ENCODE data around the gene TPX2.
A peak's percentile ranks its signal among the peaks of the same experiment; 100 is the strongest.

Gene TPX2

GRCh38 chr20:31815408-31816188 lies 76.5 kb downstream of the TPX2 start:
- peak overlapping the region in 1 of 2 experiments; percentile 10 for H3K4ac ChIP-seq (ENCODE audit: low read depth in 1 of 2, low read length in 2 of 2)
- H4K91ac ChIP-seq (ENCODE audit: low read length) = peak overlapping the region; percentile 0
- H3K18ac ChIP-seq (ENCODE audit: low read depth in 1 of 2, low read length in 2 of 2) = no peak overlapping the region
- no peak overlapping the region for H2BK5ac ChIP-seq (ENCODE audit: low read depth, low read length, poor library complexity, severe bottlenecking)
- H2BK15ac ChIP-seq (ENCODE audit: low read depth, poor library complexity, severe bottlenecking) = peak overlapping the region; percentile 68
- H3K4me1 ChIP-seq (ENCODE audit: control insufficient read depth, insufficient read depth, low read depth, low read length) = peaks cover 29% of the 10 kb centered on the region
- H2BK120ac ChIP-seq (ENCODE audit: low read depth, low read length) = no peak overlapping the region
- 59% methylated on average over 9 of the region's 9 CpGs for WGBS
- H3K23ac ChIP-seq (ENCODE audit: low read length in 2 of 2) = no peak overlapping the region
- no peaks in the 10 kb centered on the region for H3K79me1 ChIP-seq (replicated peaks; ENCODE audit: low read length, poor library complexity, severe bottlenecking)
- H3K9me3 ChIP-seq (ENCODE audit: control insufficient read depth, low read length) = no peaks in the 10 kb centered on the region
- no peak overlapping the region for H2BK12ac ChIP-seq (ENCODE audit: low read length in 2 of 2)
- no peak overlapping the region for H4K8ac ChIP-seq (ENCODE audit: low read length)
- no peak overlapping the region for H3K14ac ChIP-seq (ENCODE audit: low read length in 2 of 2)
- no peak overlapping the region for H3K4me3 ChIP-seq (ENCODE audit: insufficient read depth in 1 of 2, low read depth in 1 of 2, low read length in 2 of 2)
- H3K4me2 ChIP-seq (ENCODE audit: low read length, poor library complexity, severe bottlenecking) = no peak overlapping the region
- no peak overlapping the region for H2AFZ ChIP-seq (ENCODE audit: low read depth, low read length)
- no peak overlapping the region for H3K9ac ChIP-seq (ENCODE audit: low read length)
- no peak overlapping the region for H3K27ac ChIP-seq (ENCODE audit: low read length, poor library complexity, severe bottlenecking)
- peak overlapping the region; percentile 44 for H2AK5ac ChIP-seq (ENCODE audit: low read length, severe bottlenecking)
- peaks cover 0 to 27% of the 10 kb centered on the region in 2 experiments for H3K27me3 ChIP-seq (ENCODE audit: control insufficient read depth in 1 of 2, insufficient read depth in 1 of 2, low read length in 2 of 2)
- H3K36me3 ChIP-seq (ENCODE audit: control insufficient read depth in 1 of 2, insufficient read depth in 2 of 2, low read depth in 1 of 2, low read length in 2 of 2) = no peaks in the 10 kb centered on the region
- peak; percentile 35 for DNase-seq

GRCh38 chr20:31816221-31816620 lies 77.1 kb downstream of the TPX2 start:
- Histone ChIP-seq H2BK5ac (ENCODE audit: low read depth, low read length, poor library complexity, severe bottlenecking) (no peak overlapping the region), H2BK120ac (ENCODE audit: low read depth, low read length) (no peak overlapping the region), H2AK5ac (ENCODE audit: low read length, severe bottlenecking) (no peak overlapping the region), H3K27ac (ENCODE audit: low read length, poor library complexity, severe bottlenecking) (no peak overlapping the region), H3K4me1 (ENCODE audit: control insufficient read depth, insufficient read depth, low read depth, low read length) (peaks cover 24% of the 10 kb centered on the region), H3K18ac (ENCODE audit: low read depth in 1 of 2, low read length in 2 of 2) (no peak overlapping the region), H2AFZ (ENCODE audit: low read depth, low read length) (no peak overlapping the region), H3K4me2 (ENCODE audit: low read length, poor library complexity, severe bottlenecking) (no peak overlapping the region), H3K79me1 (replicated peaks; ENCODE audit: low read length, poor library complexity, severe bottlenecking) (no peaks in the 10 kb centered on the region), H4K8ac (ENCODE audit: low read length) (no peak overlapping the region), H4K91ac (ENCODE audit: low read length) (no peak overlapping the region), H2BK12ac (ENCODE audit: low read length in 2 of 2) (no peak overlapping the region), H3K4ac (ENCODE audit: low read depth in 1 of 2, low read length in 2 of 2) (no peak overlapping the region), H3K9ac (ENCODE audit: low read length) (no peak overlapping the region), H3K4me3 (ENCODE audit: insufficient read depth in 1 of 2, low read depth in 1 of 2, low read length in 2 of 2) (no peak overlapping the region), H3K36me3 (ENCODE audit: control insufficient read depth in 1 of 2, insufficient read depth in 2 of 2, low read depth in 1 of 2, low read length in 2 of 2) (no peaks in the 10 kb centered on the region), H3K27me3 (ENCODE audit: control insufficient read depth in 1 of 2, insufficient read depth in 1 of 2, low read length in 2 of 2) (peaks cover 0 to 28% of the 10 kb centered on the region in 2 experiments), H3K9me3 (ENCODE audit: control insufficient read depth, low read length) (no peaks in the 10 kb centered on the region), H2BK15ac (ENCODE audit: low read depth, poor library complexity, severe bottlenecking) (no peak overlapping the region), H3K14ac (ENCODE audit: low read length in 2 of 2) (no peak overlapping the region), H3K23ac (ENCODE audit: low read length in 2 of 2) (no peak overlapping the region)
- over 99% methylated on average over 4 of the region's 5 CpGs for WGBS
- DNase-seq = no peak

- H3K27me3 ChIP-seq (ENCODE audit: control insufficient read depth in 1 of 2, insufficient read depth in 1 of 2, low read length in 2 of 2) = peaks cover 0 to 28% of the 10 kb centered on the region in 2 experiments
- no peak overlapping the region for H2BK15ac ChIP-seq (ENCODE audit: low read depth, poor library complexity, severe bottlenecking)
- H3K4me1 ChIP-seq (ENCODE audit: control insufficient read depth, insufficient read depth, low read depth, low read length) = peaks cover 16% of the 10 kb centered on the region
- no peak overlapping the region for H4K91ac ChIP-seq (ENCODE audit: low read length)
- no peak overlapping the region for H2AK5ac ChIP-seq (ENCODE audit: low read length, severe bottlenecking)
- no peak overlapping the region for H2BK5ac ChIP-seq (ENCODE audit: low read depth, low read length, poor library complexity, severe bottlenecking)
- no peak overlapping the region for H3K9ac ChIP-seq (ENCODE audit: low read length)
- no peaks in the 10 kb centered on the region for H3K36me3 ChIP-seq (ENCODE audit: control insufficient read depth in 1 of 2, insufficient read depth in 2 of 2, low read depth in 1 of 2, low read length in 2 of 2)
- no peak overlapping the region for H3K4ac ChIP-seq (ENCODE audit: low read depth in 1 of 2, low read length in 2 of 2)
- no peaks in the 10 kb centered on the region for H3K9me3 ChIP-seq (ENCODE audit: control insufficient read depth, low read length)
- H3K23ac ChIP-seq (ENCODE audit: low read length in 2 of 2) = no peak overlapping the region
- 89% methylated on average over 4 of the region's 5 CpGs for WGBS
- no peak overlapping the region for H2AFZ ChIP-seq (ENCODE audit: low read depth, low read length)
- no peak overlapping the region for H3K27ac ChIP-seq (ENCODE audit: low read length, poor library complexity, severe bottlenecking)
- no peaks in the 10 kb centered on the region for H3K79me1 ChIP-seq (replicated peaks; ENCODE audit: low read length, poor library complexity, severe bottlenecking)
- no peak overlapping the region for H2BK120ac ChIP-seq (ENCODE audit: low read depth, low read length)
- H3K4me3 ChIP-seq (ENCODE audit: insufficient read depth in 1 of 2, low read depth in 1 of 2, low read length in 2 of 2) = no peak overlapping the region
- no peak for DNase-seq
- no peak overlapping the region for H3K18ac ChIP-seq (ENCODE audit: low read depth in 1 of 2, low read length in 2 of 2)
- H3K14ac ChIP-seq (ENCODE audit: low read length in 2 of 2) = no peak overlapping the region
- no peak overlapping the region for H4K8ac ChIP-seq (ENCODE audit: low read length)
- no peak overlapping the region for H3K4me2 ChIP-seq (ENCODE audit: low read length, poor library complexity, severe bottlenecking)
- H2BK12ac ChIP-seq (ENCODE audit: low read length in 2 of 2) = no peak overlapping the region
These were observed 78.4 kb downstream of the TPX2 start for GRCh38 chr20:31817461-31817860.

GRCh38 chr20:31818376-31818908 lies 79.4 kb downstream of the TPX2 start:
- WGBS = 91% methylated on average over 8 of the region's 8 CpGs

More at GRCh38 chr20:31818376-31818908, 79.4 kb downstream of the TPX2 start:
- no peak overlapping the region for H4K8ac ChIP-seq (ENCODE audit: low read length)
- no peak overlapping the region for H2BK12ac ChIP-seq (ENCODE audit: low read length in 2 of 2)
- H2BK15ac ChIP-seq (ENCODE audit: low read depth, poor library complexity, severe bottlenecking) = no peak overlapping the region
- no peak overlapping the region for H3K4ac ChIP-seq (ENCODE audit: low read depth in 1 of 2, low read length in 2 of 2)
- H3K27me3 ChIP-seq (ENCODE audit: control insufficient read depth in 1 of 2, insufficient read depth in 1 of 2, low read length in 2 of 2) = peaks cover 0 to 34% of the 10 kb centered on the region in 2 experiments
- no peaks in the 10 kb centered on the region for H3K9me3 ChIP-seq (ENCODE audit: control insufficient read depth, low read length)
- H2BK120ac ChIP-seq (ENCODE audit: low read depth, low read length) = no peak overlapping the region
- H3K14ac ChIP-seq (ENCODE audit: low read length in 2 of 2) = no peak overlapping the region
- H3K4me2 ChIP-seq (ENCODE audit: low read length, poor library complexity, severe bottlenecking) = no peak overlapping the region
- no peak overlapping the region for H3K23ac ChIP-seq (ENCODE audit: low read length in 2 of 2)
- no peak overlapping the region for H2BK5ac ChIP-seq (ENCODE audit: low read depth, low read length, poor library complexity, severe bottlenecking)
- no peak overlapping the region for H3K4me3 ChIP-seq (ENCODE audit: insufficient read depth in 1 of 2, low read depth in 1 of 2, low read length in 2 of 2)
- peaks cover 23% of the 10 kb centered on the region for H3K4me1 ChIP-seq (ENCODE audit: control insufficient read depth, insufficient read depth, low read depth, low read length)
- no peak overlapping the region for H3K9ac ChIP-seq (ENCODE audit: low read length)
- no peaks in the 10 kb centered on the region for H3K36me3 ChIP-seq (ENCODE audit: control insufficient read depth in 1 of 2, insufficient read depth in 2 of 2, low read depth in 1 of 2, low read length in 2 of 2)
- H3K79me1 ChIP-seq (replicated peaks; ENCODE audit: low read length, poor library complexity, severe bottlenecking) = no peaks in the 10 kb centered on the region
- H3K27ac ChIP-seq (ENCODE audit: low read length, poor library complexity, severe bottlenecking) = no peak overlapping the region
- H3K18ac ChIP-seq (ENCODE audit: low read depth in 1 of 2, low read length in 2 of 2) = no peak overlapping the region
- no peak overlapping the region for H2AK5ac ChIP-seq (ENCODE audit: low read length, severe bottlenecking)
- no peak for DNase-seq
- no peak overlapping the region for H4K91ac ChIP-seq (ENCODE audit: low read length)
- H2AFZ ChIP-seq (ENCODE audit: low read depth, low read length) = no peak overlapping the region

All from mesenchymal stem cell (in vitro differentiated cells and primary cell).